GM12878 (cell line): ENCODE measurements around the gene DIAPH3.

ENCODE experiments used
- ESRRA ChIP-seq: IDR thresholded peaks from 2 replicates; pipeline ENCODE4 v1.6.1; 2012; ENCODE audit warnings: mild to moderate bottlenecking, low read length, improper control_type of control experiment
- FOS ChIP-seq: IDR thresholded peaks from 3 replicates; pipeline ENCODE4 v1.6.1; 2011; ENCODE audit warnings: borderline replicate concordance; ENCODE audit not compliant: insufficient read length; ENCODE audit errors: extremely low read depth
- FOXM1 ChIP-seq: IDR thresholded peaks from 2 replicates; pipeline ENCODE4 v1.6.1; 2012; ENCODE audit warnings: low read depth, mild to moderate bottlenecking, inconsistent platforms, low read length, moderate library complexity
- HCFC1 ChIP-seq: fragments of 150-350 bp; IDR thresholded peaks from 2 replicates; pipeline ENCODE4 v1.6.1; 2014; ENCODE audit warnings: low read length
- LARP7 ChIP-seq: fragments of 450-650 bp; IDR thresholded peaks from 2 replicates; pipeline ENCODE4 v1.6.1; 2017; ENCODE audit warnings: mild to moderate bottlenecking
- MAX ChIP-seq: IDR thresholded peaks from 2 replicates; pipeline ENCODE4 v1.6.1; 2012; ENCODE audit warnings: low read depth, low read length, improper control_type of control experiment
- POLR2A ChIP-seq: IDR thresholded peaks from 2 replicates; pipeline ENCODE4 v1.6.1; 2011; ENCODE audit warnings: low read depth, mild to moderate bottlenecking, low read length
- POLR2AphosphoS2 ChIP-seq: IDR thresholded peaks from 2 replicates; pipeline ENCODE4 v1.6.1; 2011; ENCODE audit warnings: low read depth, mild to moderate bottlenecking, low read length, improper control_type of control experiment, moderate library complexity
- POLR2AphosphoS5 ChIP-seq: IDR thresholded peaks from 2 replicates; pipeline ENCODE4 v1.6.1; 2011; ENCODE audit warnings: mild to moderate bottlenecking, low read length, inconsistent platforms
- RCOR1 ChIP-seq: conservative IDR thresholded peaks from 2 replicates; pipeline ENCODE4 v1.6.1; 2012; ENCODE audit warnings: low read depth, low read length, improper control_type of control experiment
- RFX5 ChIP-seq: IDR thresholded peaks from 2 replicates; pipeline ENCODE4 v1.6.1; 2011; ENCODE audit warnings: low read depth, low read length, improper control_type of control experiment
- ZBTB33 ChIP-seq: fragments of 450-650 bp; IDR thresholded peaks from 2 replicates; pipeline ENCODE4 v1.6.1; 2017; ENCODE audit warnings: mild to moderate bottlenecking
- TF ChIP-seq, protein P1 (sequence below), 3 experiments: IDR thresholded peaks in 2 of 3; conservative IDR thresholded peaks in 1 of 3; 2 replicates each; pipeline ENCODE4 v1.5.1; 2011; ENCODE audit warnings: low read depth in 3 of 3, low read length in 3 of 3, mild to moderate bottlenecking in 3 of 3, control low read depth in 2 of 3, moderate library complexity in 2 of 3, inconsistent platforms in 1 of 3, mixed read lengths in 1 of 3; ENCODE audit not compliant: control insufficient read depth in 2 of 3, insufficient read depth in 1 of 3; ENCODE audit errors: extremely low read depth in 1 of 3

GRCh38 chr13:59633290-59633689, 530.4 kb downstream of the DIAPH3 start:
- TF ChIP-seq ZBTB33 (no peak), RFX5 (no peak), ESRRA (no peak), FOS (no peak), POLR2A (no peak), MAX (no peak), POLR2AphosphoS2 (no peak), RCOR1 (no peak), POLR2AphosphoS5 (no peak), HCFC1 (no peak), FOXM1 (no peak), LARP7 (no peak)
- TF ChIP-seq, protein P1, sequence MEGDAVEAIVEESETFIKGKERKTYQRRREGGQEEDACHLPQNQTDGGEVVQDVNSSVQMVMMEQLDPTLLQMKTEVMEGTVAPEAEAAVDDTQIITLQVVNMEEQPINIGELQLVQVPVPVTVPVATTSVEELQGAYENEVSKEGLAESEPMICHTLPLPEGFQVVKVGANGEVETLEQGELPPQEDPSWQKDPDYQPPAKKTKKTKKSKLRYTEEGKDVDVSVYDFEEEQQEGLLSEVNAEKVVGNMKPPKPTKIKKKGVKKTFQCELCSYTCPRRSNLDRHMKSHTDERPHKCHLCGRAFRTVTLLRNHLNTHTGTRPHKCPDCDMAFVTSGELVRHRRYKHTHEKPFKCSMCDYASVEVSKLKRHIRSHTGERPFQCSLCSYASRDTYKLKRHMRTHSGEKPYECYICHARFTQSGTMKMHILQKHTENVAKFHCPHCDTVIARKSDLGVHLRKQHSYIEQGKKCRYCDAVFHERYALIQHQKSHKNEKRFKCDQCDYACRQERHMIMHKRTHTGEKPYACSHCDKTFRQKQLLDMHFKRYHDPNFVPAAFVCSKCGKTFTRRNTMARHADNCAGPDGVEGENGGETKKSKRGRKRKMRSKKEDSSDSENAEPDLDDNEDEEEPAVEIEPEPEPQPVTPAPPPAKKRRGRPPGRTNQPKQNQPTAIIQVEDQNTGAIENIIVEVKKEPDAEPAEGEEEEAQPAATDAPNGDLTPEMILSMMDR (IDR thresholded peaks at IDR 0.05 in 2 of 3, conservative IDR thresholded peaks at IDR 0.05 in 1 of 3; ENCODE audit: control insufficient read depth in 2 of 3, extremely low read depth in 1 of 3, insufficient read depth in 1 of 3, low read depth in 3 of 3, low read length in 3 of 3) = no peak
